ENCODE measurements around the gene PCDH17. TPM values are rescaled to one million over a fixed set of nuclear protein-coding genes. Genes with fewer than 3 reads are reported as not detected.

The PCDH17 gene
- total and polyA plus RNA-seq, 10 of the 15 experiments (the other 5 are each of a cell fraction or from before 2014, with no cell fraction given) = under 0.01 to 0.58 (median 0.07) TPM; not detected in 6

DNA sequence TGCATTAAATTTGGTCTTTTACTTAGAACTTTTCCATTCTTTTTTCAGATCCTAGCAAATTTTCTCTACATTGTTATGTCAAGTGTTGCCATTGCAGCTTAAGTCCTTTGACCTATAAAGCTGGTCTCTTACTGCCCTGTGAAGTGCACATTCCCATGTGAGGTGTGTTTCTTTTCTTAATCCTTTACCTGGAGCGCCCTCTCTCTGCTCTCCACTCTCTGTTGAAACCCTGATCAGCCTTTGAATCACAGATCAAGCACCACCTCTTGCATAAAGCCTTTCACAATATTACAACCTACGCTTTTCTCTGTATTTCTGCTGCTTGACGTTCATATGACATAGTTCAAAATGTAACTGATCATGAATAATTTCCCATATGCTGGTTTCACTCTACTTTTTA is 84.8 kb downstream of the PCDH17 start:
- TF ChIP-seq, protein P1, sequence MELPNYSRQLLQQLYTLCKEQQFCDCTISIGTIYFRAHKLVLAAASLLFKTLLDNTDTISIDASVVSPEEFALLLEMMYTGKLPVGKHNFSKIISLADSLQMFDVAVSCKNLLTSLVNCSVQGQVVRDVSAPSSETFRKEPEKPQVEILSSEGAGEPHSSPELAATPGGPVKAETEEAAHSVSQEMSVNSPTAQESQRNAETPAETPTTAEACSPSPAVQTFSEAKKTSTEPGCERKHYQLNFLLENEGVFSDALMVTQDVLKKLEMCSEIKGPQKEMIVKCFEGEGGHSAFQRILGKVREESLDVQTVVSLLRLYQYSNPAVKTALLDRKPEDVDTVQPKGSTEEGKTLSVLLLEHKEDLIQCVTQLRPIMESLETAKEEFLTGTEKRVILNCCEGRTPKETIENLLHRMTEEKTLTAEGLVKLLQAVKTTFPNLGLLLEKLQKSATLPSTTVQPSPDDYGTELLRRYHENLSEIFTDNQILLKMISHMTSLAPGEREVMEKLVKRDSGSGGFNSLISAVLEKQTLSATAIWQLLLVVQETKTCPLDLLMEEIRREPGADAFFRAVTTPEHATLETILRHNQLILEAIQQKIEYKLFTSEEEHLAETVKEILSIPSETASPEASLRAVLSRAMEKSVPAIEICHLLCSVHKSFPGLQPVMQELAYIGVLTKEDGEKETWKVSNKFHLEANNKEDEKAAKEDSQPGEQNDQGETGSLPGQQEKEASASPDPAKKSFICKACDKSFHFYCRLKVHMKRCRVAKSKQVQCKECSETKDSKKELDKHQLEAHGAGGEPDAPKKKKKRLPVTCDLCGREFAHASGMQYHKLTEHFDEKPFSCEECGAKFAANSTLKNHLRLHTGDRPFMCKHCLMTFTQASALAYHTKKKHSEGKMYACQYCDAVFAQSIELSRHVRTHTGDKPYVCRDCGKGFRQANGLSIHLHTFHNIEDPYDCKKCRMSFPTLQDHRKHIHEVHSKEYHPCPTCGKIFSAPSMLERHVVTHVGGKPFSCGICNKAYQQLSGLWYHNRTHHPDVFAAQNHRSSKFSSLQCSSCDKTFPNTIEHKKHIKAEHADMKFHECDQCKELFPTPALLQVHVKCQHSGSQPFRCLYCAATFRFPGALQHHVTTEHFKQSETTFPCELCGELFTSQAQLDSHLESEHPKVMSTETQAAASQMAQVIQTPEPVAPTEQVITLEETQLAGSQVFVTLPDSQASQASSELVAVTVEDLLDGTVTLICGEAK (IDR thresholded peaks at IDR 0.05; ENCODE audit: borderline replicate concordance) = no peak
- TF ChIP-seq EED (IDR thresholded peaks at IDR 0.05; ENCODE audit: low read depth) = no peak
- H3K79me2 ChIP-seq (ENCODE audit: control insufficient read depth, insufficient read depth, low read length) = no peaks in the 10 kb centered on the region
- ATAC-seq (no peak), DNase-seq (ENCODE audit: low read depth, low spot score) (no peak), FAIRE-seq (no peak)
- no peak overlapping the region for H3K9ac ChIP-seq (ENCODE audit: control insufficient read depth, insufficient read depth, low read length)
- in situ Hi-C loops (cut with MboI) = no loop called here
- no peaks in the 10 kb centered on the region for H3K27me3 ChIP-seq (replicated peaks in 1 of 2; ENCODE audit: control insufficient read depth in 2 of 2, insufficient read depth in 2 of 2, low read length in 1 of 2)
- no peaks in the 10 kb centered on the region for H3K4me1 ChIP-seq (ENCODE audit: control insufficient read depth, insufficient read depth, low read length)
- POLR2A ChIA-PET = interaction anchor here (1.1 kb wide), 1 partner anchor 12 kb away, joined by 3 read pairs; no protein-coding TSS in a partner anchor
- H3K36me3 ChIP-seq (ENCODE audit: control insufficient read depth in 2 of 2, insufficient read depth in 2 of 2, low read length in 1 of 2) = no peaks in the 10 kb centered on the region
- SMC1A ChIA-PET (ENCODE audit: uncharacterized antibody, unreplicated experiment) = interaction anchor here (1.0 to 7.0 kb wide), 2 partner anchors 17 to 89 kb away, joined by 4 to 60 read pairs; no protein-coding TSS in a partner anchor
- RAD21 ChIA-PET (ENCODE audit: unreplicated experiment) = interaction anchor here (0.6 to 1.8 kb wide), 3 partner anchors 89 to 1239 kb away, joined by 3 to 12 read pairs (median 5); no protein-coding TSS in a partner anchor
- CTCF ChIA-PET = interaction anchor here (1.4 to 7.7 kb wide), 2 partner anchors 29 to 89 kb away, joined by 3 to 76 read pairs; no protein-coding TSS in a partner anchor
- H3K4me3 ChIP-seq = no peak overlapping the region
- H2AFZ ChIP-seq (ENCODE audit: control insufficient read depth, low read depth, low read length) = no peak overlapping the region
- no peaks in the 10 kb centered on the region for H3K9me3 ChIP-seq (replicated peaks; ENCODE audit: control insufficient read depth, insufficient read depth, low read length)
- no peaks in the 10 kb centered on the region for H4K20me1 ChIP-seq (ENCODE audit: control insufficient read depth, insufficient read depth)
- H3K4me2 ChIP-seq (ENCODE audit: control insufficient read depth, insufficient read depth) = no peak overlapping the region
- no peak overlapping the region for H3K27ac ChIP-seq (ENCODE audit: control insufficient read depth, insufficient read depth)
- 12% methylated on average over 3 of the region's 3 CpGs for WGBS (ENCODE audit: insufficient coverage, insufficient replicate concordance, low lambda C conversion rate, missing lambda C conversion rate)
- BruUV-seq (replicated peaks) = no TSS peak
- intact Hi-C loops (cut with micrococcal nuclease; ENCODE audit: unreplicated experiment) = loop anchor here (2.0 kb wide), 1 partner anchor 91 kb away; no protein-coding TSS in a partner anchor

All from GM12878 (cell line).